Ramos (cell line): ENCODE results near the gene TBC1D3.
"Not testable (repeated sequence)": the region's sequence is repeated elsewhere in the genome, so short reads cannot be mapped to it uniquely, and the experiment has no call there.

Experiments
- in situ Hi-C: fragments of 300-500 bp; cut with MboI; formaldehyde crosslinking; loops from one replicate; pipeline ENCODE4 v1.14.3; 2022; ENCODE audit warnings: low sequenced_read_pairs; ENCODE audit not compliant: unreplicated experiment

Gene TBC1D3

GRCh38 chr17:38192455-38192854, at the start of gene TBC1D3:
TBC1D3 (minus strand) TSS chr17:38192555; CDS start chr17:38191029, 1,526 bp downstream.
- in situ Hi-C loops, result not testable (repeated sequence)

DNA sequence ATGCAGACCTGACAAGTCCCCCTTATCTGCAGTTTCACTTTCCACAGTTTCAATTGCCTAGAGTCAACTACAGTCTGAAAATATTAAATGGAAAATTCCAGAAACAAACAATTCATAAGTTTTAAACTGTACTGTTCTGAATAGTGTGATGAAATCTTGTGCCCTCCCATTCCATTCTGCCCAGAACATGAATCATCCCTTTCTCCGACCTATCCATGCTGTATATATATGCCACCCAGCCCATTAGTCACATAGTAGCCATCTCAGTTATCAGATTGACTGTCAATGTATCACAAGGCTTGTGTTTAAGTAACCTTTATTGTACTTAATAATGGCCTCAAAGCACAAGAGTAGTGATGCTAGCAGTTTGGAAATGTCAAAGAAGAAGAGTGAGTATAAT, 40.4 kb upstream of the TBC1D3 start:
- in situ Hi-C loops, result not testable (repeated sequence)

GRCh38 chr17:38225844-38226495, 33.6 kb upstream of the TBC1D3 start:
- in situ Hi-C loops, result not testable (repeated sequence)

- in situ Hi-C loops, result not testable (repeated sequence)
These were observed 28.5 kb upstream of the TBC1D3 start for GRCh38 chr17:38220867-38221266.

GRCh38 chr17:38200271-38200670, 7.9 kb upstream of the TBC1D3 start:
- in situ Hi-C loops, result not testable (repeated sequence)

- in situ Hi-C loops, result not testable (repeated sequence)
These were observed 57.5 kb downstream of the TBC1D3 start for GRCh38 chr17:38134860-38135259.
